ENCODE results near the gene PKDCC. TPM values are rescaled to one million over a fixed set of nuclear protein-coding genes. Genes with fewer than 3 reads are reported as not detected.

The PKDCC gene
- total RNA-seq, 2 donors from 2014 or later: 11.1 to 61.4 TPM

GRCh38 chr2:42026272-42026671 lies 21.5 kb upstream of the PKDCC start:
- no peak overlapping the region for H3K4me3 ChIP-seq
- WGBS: 79% methylated on average over 5 of the region's 5 CpGs
- no peaks in the 10 kb centered on the region for H3K36me3 ChIP-seq
- H3K27ac ChIP-seq: no peak overlapping the region
- intact Hi-C loops (cut with DNase I): no loop called here
- H3K27me3 ChIP-seq (replicated peaks; ENCODE audit: insufficient read depth): no peaks in the 10 kb centered on the region
- no peak for DNase-seq (ENCODE audit: low spot score)
- H3K9me3 ChIP-seq: no peaks in the 10 kb centered on the region
- H3K4me1 ChIP-seq (replicated peaks): no peaks in the 10 kb centered on the region
- no peak for TF ChIP-seq POLR2AphosphoS5 (IDR thresholded peaks at IDR 0.05)
- no peak for TF ChIP-seq POLR2A (IDR thresholded peaks at IDR 0.05)

- no peak for DNase-seq (ENCODE audit: low spot score)
- Histone ChIP-seq H3K4me1 (replicated peaks) (no peaks in the 10 kb centered on the region), H3K27ac (no peak overlapping the region), H3K4me3 (no peak overlapping the region), H3K27me3 (replicated peaks; ENCODE audit: insufficient read depth) (no peaks in the 10 kb centered on the region), H3K36me3 (no peaks in the 10 kb centered on the region), H3K9me3 (no peaks in the 10 kb centered on the region)
- no peak for TF ChIP-seq POLR2AphosphoS5 (IDR thresholded peaks at IDR 0.05)
- TF ChIP-seq CTCF (IDR thresholded peaks at IDR 0.05): no peak
- TF ChIP-seq POLR2A (IDR thresholded peaks at IDR 0.05): no peak
- intact Hi-C loops (cut with DNase I): no loop called here
- WGBS: 86% methylated on average over 8 of the region's 8 CpGs
Observed at GRCh38 chr2:42028571-42029148, 19.2 kb upstream of the PKDCC start.

GRCh38 chr2:42029171-42029570 lies 18.6 kb upstream of the PKDCC start:
- 96% methylated on average over 4 of the region's 4 CpGs for WGBS
- Histone ChIP-seq H3K27ac (no peak overlapping the region), H3K4me1 (replicated peaks) (no peaks in the 10 kb centered on the region), H3K36me3 (no peaks in the 10 kb centered on the region), H3K9me3 (no peaks in the 10 kb centered on the region), H3K27me3 (replicated peaks; ENCODE audit: insufficient read depth) (no peaks in the 10 kb centered on the region), H3K4me3 (no peak overlapping the region)
- DNase-seq (ENCODE audit: low spot score): no peak
- TF ChIP-seq POLR2AphosphoS5 (IDR thresholded peaks at IDR 0.05) (no peak), CTCF (IDR thresholded peaks at IDR 0.05) (no peak), POLR2A (IDR thresholded peaks at IDR 0.05) (no peak)
- intact Hi-C loops (cut with DNase I): no loop called here

- 94% methylated on average over 4 of the region's 4 CpGs for WGBS
- no peaks in the 10 kb centered on the region for H3K4me1 ChIP-seq (replicated peaks)
- intact Hi-C loops (cut with DNase I): no loop called here
- TF ChIP-seq POLR2AphosphoS5 (IDR thresholded peaks at IDR 0.05): no peak
- no peak for TF ChIP-seq POLR2A (IDR thresholded peaks at IDR 0.05)
- TF ChIP-seq CTCF (IDR thresholded peaks at IDR 0.05): no peak
- DNase-seq (ENCODE audit: low spot score): no peak
- no peak overlapping the region for H3K4me3 ChIP-seq
- H3K27me3 ChIP-seq (replicated peaks; ENCODE audit: insufficient read depth): no peaks in the 10 kb centered on the region
- no peak overlapping the region for H3K27ac ChIP-seq
- no peaks in the 10 kb centered on the region for H3K9me3 ChIP-seq
- no peaks in the 10 kb centered on the region for H3K36me3 ChIP-seq
Observed at GRCh38 chr2:42029639-42030199, 18.1 kb upstream of the PKDCC start.

- Histone ChIP-seq H3K4me3 (no peak overlapping the region), H3K36me3 (no peaks in the 10 kb centered on the region), H3K27me3 (replicated peaks; ENCODE audit: insufficient read depth) (no peaks in the 10 kb centered on the region), H3K4me1 (replicated peaks) (no peaks in the 10 kb centered on the region), H3K9me3 (no peaks in the 10 kb centered on the region), H3K27ac (no peak overlapping the region)
- DNase-seq (ENCODE audit: low spot score): no peak
- no peak for TF ChIP-seq CTCF (IDR thresholded peaks at IDR 0.05)
- TF ChIP-seq POLR2A (IDR thresholded peaks at IDR 0.05): no peak
- TF ChIP-seq POLR2AphosphoS5 (IDR thresholded peaks at IDR 0.05): no peak
- intact Hi-C loops (cut with DNase I): no loop called here
- WGBS: 76% methylated on average over 19 of the region's 19 CpGs
Observed at GRCh38 chr2:42030200-42030759, 17.5 kb upstream of the PKDCC start.
